Central memory CD4-positive, alpha-beta T cell (primary cell): Measurements from ENCODE around the gene NEK6.

Experiments
- DNase-seq: peaks from one replicate; pipeline ENCODE4 v3.0.0; 2022

The NEK6 gene

DNA sequence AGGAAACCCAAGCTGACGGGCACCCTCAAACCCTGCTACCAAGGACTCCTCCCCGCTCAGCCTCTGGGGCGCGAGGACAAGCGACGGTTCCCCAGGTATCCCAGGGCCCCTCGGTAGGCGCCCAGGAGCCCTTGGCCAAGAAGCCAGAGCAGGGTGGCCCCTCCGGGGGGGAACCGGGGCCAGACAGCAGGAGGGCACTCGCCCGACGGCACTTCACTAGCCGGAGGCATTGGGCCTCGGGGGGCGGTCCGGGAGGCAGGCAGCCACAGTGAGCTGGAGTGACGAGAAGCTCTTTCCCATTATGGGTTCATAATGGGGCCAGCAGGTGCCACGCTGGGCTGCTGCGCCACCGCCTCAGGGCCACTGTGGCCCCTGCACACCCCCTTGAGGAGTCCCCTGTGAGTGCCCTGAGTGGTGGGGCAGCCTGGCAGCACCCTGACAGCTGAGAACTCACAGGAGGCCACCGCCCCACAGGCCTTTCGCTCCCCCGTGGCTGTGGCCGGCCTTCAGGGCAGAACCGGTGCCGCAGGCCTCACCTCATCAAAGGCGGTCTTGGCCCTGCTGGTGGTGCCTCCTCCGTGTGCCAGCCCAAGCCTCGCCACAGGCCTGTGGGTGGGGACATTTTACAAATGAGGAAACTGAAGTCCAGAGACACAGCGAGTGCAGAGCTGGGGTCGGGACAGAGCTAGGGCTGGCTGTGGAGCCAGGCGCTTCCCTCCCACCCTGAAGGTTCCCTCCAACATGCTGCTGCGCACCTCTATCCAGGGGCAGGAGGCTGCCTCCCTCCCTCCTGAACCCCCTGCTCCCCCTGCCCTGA lies 88.8 kb downstream of the NEK6 start:
- no peak for DNase-seq

DNA sequence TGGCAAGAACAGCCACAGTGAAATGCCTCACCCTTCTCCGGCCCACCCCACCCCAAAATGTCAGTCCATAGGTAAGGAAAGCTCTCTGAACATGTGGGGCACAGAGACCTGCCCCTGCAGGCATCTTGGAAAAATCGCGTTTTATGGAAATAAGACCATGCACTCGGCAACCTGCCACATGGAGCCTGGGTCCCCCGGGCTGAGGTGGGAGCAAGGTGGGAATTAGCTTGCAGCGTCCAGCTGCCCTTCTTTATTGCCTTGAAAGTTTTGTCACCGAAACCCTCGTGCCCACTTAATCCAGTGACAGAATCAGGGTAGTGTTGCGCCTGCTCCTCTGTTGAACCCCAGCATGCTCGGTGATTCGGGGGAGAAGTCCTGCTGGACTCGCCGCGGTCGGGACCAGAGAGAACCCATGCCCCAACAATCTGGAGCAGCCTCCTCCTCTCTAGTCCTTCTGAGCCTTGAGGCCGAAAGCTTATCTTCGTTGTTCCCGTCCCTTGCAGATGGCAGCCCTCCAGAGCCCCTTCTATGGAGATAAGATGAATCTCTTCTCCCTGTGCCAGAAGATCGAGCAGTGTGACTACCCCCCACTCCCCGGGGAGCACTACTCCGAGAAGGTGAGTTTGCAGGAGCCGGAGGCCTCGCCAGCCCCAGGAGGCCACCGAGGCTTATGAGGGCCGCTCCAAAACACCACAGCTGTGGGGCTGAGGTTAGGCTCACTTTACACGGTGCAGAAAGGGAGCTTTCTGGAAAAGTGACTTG lies 89.6 kb downstream of the NEK6 start:
- DNase-seq, result no peak

DNA sequence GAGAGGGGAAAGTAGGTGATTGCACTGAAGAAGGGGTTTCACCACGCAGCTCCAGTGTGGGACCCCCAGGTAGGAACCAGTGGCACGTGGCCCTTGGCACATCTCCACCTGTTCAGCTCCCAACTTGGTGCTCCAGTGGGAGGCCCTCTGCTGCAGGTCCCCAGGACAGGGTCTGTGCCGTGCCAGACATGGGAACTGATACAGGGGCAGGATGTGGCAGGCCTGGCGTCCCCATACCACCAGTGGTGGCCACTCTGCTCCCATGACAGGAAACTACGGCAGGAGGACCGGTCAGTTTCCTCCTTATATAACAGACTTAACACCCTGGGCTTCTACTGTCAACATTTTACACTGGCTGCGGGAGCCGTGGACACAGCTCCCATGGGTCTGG lies 90.2 kb downstream of the NEK6 start:
- no peak for DNase-seq

DNA sequence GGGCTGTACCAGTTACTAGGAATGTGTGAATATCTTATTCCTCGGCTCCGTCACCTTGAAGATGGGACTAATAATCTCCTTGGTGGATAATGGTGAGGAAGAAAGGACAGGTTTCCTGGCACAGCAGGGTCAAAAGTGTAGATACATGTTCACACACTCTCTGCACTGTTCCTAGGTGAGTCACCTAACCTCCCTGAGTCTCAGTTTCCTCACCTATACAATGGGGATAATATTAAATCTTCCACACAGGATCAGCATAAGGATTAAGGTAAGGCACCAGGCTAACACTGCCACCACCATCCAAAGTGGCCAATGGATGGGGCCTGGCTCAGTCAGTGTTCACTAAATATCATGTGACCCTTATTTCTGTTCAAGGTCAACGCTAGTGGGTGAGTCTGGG lies 90.6 kb downstream of the NEK6 start:
- DNase-seq, result no peak

DNA sequence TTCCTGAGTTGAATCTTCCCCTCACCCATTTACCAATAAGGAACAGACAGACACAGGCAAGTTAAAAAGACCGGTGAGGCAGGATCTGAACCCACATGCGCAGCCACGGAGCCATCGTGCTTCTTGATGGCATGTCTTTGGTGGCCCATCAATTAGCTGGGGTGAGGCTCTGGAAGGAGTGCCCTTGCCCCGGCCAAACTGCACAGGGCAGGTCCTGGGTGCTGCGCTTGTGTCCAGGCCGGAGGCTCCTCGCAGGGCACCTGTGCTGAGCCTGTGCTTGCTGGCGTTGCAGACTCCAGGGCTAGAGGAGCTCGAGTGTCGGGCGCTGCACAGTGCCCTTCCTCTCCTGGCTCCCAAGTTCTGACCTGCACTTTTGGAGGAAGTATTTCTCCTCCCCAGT lies 91.1 kb downstream of the NEK6 start:
- no peak for DNase-seq

DNA sequence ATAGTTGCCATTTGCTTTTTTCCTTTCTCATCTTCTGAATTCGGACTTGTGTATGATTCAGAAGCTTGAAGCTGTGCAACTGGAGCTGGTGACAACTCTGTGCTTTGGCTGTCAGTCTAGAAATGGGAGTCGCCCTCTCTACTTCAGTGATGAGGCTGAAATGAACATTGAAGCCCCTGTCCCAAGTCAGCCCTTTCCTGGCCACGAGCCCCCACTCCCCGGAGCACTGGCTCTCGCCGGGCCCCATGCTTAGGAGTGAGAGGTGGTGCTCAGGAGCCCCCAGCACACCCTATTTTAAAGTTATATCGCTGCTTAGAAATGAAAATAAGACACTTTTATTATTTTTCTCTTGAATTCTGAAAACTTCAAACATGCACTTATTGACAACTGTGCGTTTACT lies 91.5 kb downstream of the NEK6 start:
- DNase-seq, result no peak

DNA sequence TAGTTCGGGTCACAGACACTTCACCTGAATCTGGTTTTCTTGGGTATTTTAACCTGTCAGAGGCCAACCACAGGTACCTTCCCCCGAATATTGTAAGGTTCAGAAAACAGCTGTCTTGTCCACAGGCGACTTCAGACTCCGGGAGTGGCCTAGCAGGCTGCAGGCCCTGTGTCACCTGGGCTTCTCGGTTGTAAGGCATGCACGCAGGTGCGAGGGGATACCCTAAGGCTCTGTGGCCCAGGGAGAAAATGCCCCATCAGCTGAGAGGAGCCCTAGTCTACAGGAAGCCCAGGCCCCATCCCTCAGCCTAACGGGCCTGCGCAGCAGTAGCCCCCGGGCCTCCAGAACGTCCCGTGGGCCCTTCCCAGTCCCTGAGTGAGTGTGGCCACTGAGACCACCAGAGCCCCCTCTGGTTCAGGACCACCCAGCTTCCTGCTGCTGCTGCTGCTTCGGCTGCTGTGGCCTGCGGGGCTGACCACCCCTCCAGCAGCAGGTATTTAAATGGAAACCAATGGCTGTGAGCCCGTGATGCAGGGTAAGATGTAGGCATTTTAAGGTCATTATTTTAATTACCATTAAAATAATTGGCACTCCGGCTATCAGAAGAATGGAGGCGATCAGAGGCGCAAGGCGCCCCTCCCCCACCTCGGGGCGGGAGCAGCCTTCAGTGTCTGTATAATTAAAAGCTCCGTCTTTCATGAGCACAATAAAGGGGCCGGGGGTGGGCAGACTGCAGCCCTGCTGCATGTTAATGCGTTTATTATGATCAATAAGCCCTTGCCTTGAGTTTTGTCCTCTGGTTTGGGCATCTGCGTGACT lies 92.1 kb downstream of the NEK6 start:
- no peak for DNase-seq

DNA sequence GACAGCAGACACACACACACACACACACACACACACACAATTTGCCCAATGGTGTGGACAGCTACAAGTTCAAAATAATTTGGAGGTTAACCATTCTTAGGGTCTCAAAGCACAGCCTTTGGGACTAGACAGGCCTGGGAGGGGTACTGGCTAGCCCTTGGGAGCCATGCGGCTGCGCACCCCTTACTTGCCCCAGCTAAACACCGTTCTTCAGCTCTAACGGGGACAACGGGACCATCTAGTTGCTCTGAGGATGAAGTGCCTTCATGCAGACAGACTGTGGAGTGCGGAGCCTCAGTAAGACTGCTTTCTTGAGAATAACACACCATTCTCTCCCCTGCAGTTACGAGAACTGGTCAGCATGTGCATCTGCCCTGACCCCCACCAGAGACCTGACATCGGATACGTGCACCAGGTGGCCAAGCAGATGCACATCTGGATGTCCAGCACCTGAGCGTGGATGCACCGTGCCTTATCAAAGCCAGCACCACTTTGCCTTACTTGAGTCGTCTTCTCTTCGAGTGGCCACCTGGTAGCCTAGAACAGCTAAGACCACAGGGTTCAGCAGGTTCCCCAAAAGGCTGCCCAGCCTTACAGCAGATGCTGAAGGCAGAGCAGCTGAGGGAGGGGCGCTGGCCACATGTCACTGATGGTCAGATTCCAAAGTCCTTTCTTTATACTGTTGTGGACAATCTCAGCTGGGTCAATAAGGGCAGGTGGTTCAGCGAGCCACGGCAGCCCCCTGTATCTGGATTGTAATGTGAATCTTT lies 92.9 kb downstream of the NEK6 start:
- no peak for DNase-seq

DNA sequence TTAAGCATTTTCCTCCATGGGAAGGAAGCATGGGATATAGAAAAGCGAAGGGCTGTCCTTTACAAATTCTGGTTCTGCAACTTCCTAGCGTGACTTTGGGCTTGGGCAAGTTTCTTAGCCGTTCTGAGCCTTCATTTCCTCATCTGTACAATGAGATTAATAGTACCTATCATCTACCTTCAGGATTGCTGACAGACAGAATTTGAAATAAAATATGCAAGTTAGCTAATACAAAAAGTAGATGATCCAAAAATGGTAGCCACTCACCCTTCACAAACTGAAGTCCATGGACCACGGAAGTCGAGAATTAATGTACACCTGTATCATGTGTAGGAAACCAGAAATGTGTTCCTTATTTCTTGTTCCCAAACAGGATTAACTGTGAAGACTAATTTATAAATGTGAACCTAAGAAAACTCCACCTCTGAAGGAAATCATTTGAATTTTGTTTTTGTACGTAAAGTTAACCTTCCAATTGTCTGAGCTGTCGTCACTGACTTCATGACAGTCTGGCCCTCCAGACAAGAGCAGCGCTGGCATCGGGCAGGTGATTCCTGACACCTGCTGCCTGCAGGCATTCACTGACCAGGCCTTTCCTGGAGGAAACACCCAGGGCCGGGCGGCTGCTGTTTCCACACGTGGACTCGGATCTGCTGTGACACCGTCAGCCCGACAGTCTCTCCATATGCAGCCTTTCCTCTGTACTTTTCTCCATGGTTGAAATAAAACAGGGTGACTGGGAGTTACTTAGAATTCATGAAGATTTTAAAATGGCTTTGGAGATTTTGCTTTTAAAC lies 94.1 kb downstream of the NEK6 start:
- DNase-seq, result no peak

DNA sequence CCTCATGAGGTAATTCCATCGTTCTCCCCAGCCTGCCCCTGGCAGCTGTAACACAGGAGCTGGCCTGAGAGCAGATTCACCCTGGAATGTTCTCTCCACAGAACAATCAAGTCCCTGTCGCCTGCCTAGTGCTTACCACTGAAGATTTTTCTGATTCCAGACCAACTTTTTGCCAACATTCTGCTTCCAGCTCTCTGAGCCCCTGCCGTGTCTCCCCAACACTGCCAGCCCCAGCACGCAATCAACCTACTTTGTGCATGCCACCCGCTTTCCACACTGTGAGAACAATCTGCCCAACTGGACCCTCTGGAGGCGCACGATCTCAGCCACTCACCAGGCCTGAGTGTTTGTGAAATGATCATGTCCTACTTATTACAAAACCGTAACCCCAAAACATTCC lies 94.9 kb downstream of the NEK6 start:
- no peak for DNase-seq

DNA sequence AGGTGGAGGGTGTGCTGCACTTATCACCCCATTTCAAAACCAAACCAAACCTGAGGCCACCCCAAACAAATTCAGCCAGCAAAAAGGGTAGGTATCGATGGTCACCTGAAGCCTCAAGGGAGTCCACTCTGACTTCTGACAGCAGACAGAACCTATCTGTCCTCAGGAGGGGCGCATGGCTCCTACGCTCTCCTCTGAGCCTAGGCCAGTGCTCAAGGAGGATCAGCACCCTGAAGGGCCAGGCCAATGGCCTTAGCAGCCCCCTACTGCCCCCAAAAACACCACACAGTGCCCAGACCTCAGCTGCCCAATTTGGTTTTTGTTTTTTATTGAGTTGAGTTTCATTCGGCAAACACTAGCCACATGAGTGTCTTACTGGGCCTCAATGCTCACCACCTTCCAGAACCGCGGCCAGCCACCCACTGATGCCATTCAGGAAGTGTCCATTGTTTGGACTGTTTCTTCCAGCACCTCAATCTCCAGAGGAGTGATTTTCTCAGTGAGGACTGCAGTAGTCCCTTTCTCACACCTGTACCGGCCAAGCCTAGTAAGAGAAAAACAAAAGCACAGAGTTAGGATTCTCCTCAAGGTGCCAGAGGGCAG lies 95.5 kb downstream of the NEK6 start:
- DNase-seq, result no peak

DNA sequence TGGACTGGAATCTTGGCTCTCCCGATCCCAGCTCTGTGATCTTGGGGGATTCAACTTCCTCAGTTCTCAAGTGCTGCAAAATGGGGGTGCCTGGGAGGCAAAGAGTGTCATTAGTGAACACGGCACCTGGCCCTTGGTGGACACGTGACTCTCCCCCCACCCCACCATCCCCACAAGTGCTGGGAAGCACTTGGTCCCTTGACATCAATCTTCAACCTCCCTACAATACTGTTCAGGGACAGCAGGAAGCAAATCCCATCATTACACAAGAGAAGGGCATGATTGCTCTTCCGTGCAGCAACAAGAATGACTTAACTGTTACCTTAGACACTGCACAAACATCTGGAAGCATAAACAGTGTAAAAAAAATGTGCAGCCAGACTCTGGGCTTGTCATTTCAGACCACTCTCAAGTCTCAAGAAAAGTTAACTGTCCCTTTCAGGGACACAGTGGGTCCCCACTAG lies 96.1 kb downstream of the NEK6 start:
- no peak for DNase-seq

DNA sequence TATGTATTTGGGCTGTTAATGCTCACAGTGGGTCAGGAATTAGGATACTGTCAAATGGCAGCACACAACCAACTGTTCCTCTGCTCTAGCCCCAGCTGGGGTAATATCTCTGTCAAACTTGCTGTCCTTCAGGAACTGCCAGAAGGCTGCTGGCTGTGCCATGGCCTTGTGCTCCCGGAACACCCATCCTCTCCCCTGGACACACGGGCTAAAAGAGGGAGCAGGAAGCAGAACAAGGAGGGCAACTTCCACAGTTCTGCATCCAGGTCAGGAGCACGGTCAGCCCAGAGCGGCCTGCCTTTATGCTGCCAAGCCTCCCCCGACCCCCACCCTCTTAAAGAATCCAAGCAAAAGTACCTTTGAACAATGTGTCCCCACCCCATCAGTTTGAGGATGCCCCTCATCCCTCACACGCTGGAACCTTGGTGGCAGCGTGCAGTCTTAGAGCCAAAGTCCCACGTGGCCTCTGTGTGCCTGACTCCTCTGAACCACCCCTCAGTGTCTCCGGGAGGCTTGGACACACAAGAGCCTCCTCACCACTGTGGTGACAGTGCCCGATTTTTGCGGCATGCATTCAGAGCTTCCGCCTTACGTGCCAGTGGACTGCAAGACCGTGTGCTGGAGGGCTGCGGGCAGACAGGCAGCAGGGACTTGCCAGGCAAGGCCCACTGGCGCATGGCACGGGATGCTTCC lies 96.7 kb downstream of the NEK6 start:
- no peak for DNase-seq

DNA sequence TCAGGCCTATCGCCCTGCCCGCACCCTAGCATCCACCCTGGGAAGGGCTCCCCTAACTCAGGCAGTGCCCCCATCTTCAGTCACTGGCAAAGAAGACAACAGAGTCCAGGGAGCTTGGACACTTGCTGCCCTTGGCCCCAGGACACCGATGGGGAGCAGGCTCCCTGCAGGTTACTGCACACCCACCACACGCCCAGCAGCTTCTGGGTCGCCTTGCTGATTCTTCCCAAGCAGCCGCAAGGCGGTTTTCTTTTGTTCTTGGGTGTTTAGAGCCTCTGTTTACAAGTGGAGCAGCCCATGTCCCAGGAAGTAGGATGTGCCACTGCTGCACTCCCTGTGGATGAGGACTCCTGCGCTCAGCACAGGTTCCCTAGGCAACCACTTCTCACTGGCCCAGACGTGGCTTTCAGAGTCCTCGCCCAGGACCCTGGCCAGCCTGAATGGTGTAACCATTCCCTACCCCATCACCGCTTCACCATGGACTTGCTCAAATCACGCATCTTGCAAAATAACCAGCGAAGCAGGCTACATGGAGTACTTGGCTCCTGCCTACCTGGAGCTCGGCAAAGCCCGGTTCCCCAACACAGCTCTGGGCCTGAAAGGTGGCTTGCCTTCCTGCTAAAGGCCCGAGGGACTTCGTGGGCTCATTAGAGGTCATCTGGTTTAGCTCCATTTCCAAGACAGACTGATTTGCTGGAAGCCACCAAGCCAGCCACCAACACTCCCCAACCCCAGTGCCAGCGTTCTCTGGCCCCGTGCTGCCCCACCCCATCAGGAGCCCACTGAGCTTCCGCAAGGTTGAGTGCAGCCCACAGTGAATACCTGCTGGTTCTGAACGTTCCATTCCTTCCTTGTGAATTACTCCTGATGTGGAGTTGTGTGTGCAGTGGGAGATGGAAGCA lies 97.5 kb downstream of the NEK6 start:
- DNase-seq, result no peak

DNA sequence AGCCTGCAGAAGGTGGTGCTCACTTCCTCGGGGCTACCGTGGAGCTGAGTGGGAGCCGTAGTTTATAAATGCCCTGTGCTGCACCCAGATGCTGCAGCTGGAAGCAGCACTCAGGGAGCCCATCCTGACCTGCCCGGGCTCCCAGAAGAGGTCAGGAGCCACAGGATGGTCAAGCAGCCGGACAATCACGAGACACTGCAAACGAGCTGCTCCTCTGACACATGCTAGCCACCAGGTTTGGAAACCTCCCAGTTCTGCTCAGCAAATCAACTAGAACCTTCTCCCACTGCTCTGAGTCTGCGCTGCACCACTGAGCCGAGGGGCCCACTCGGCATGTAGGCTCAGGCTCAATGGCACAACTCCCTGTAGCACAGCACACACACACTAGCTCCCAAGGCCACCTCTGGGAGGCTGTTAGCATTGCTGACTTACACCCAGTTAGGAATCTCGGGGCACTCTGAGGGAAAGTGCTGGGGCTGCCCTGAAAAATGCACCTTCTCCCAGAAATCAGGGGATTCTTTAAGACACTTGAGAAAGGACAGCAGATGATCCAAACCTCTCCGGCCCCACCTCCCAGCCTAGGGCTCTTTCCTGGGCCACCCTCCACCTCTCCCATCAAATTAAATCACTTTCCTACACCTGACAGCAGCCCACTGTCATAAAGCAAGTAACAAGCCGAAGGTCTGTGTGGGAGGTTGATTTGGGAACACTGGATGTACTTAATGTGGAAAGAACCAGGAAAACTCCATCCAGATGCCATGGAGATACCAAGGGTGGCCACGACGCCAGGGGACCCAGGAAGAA lies 98.4 kb downstream of the NEK6 start:
- DNase-seq, result no peak

DNA sequence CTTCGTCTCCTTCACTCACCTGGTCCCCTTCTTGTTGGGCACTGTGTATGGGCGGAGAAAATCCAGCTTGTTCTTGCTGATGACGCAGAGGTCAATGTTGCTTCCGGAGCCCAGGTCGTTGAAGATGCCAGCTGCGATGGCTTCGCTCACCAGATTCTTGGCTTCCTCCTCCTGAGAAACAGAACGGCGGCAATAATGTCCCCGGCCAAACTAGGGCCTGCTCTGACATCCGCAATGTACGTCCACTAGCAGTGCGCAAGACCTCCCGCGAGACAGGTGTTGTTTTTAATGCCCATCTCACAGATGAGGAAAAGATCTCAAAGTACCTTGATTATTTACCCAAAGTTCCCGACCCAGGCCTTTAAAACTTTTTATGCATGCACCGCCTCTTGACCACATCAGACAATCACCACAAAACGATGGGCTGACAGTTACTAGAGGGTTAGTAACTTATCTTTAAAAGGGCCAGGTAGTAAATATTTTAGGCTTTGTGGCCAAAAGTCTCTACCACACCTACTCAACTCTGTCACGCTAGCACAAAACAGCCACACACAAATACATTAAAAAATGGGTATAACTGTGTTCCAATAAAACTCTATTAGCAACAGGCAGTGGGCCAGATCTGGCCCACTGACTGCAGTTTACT lies 99.1 kb downstream of the NEK6 start:
- DNase-seq, result no peak

DNA sequence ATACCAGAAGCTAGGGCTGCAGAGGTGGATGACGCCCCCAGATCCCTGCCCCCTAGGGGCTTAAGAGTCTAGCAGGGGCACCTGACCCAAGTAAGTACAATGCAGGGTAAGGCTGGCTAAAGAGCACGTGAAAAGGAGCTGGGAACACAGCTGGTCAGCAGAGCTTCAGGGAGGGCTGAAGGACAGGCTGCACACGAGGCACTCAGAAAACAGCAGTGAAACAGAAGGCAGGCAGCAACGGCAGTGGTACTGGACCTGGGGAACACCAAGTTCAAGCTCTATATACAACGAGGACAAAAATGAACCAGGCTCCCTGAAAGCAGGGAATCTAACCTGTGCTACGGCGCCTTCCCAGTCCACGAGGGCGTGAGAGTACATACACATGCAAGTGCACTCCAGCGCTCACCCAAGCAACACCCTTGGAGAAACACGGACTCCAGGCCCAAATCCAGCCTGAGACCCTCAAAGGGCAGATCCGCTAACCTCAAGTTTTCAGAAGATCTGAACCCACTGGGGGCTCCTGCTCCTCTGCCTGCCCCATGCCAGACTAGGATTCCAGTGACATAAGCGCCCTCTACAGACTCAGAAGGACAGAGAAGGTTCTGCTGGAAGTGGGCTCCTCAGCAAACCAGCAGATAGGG lies 100.1 kb downstream of the NEK6 start:
- no peak for DNase-seq

DNA sequence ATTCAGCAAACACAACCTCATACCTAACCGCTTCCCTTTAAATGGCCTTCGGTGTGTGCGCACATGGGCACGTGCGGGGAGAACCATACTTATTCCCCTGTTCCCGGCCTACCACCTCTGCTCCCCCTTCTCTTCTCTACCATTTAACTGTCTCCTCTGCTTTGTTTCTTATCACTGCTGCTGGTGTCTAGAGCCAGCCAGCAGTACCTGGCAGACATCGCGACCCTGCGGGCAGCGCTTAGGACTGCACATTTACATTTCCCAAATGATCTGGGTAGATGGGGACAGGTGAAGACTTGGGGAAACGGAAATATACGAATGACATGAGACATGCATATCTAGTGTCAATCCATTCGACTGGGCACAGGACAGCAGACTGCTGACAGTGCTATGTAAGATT lies 100.9 kb downstream of the NEK6 start:
- DNase-seq, result no peak
